ENCODE measurements around the gene CC2D1A.

CC2D1A gene

GRCh38 chr19:13876834-13877233 lies 29.2 kb upstream of the CC2D1A start, which contains the start of gene NANOS3:
NANOS3 (plus strand) TSS chr19:13877134; CDS start chr19:13877249, 115 bp downstream.
- Histone ChIP-seq H3K4me3 (ENCODE audit: insufficient read depth, low read depth, low read length, poor library complexity, severe bottlenecking) (no peak within 1 kb of the TSS), H3K9me3 (ENCODE audit: control insufficient read depth, low read length) (no peaks in the 10 kb centered on the region), H3K27me3 (replicated peaks; ENCODE audit: control insufficient read depth, insufficient read depth, low read length, poor library complexity, severe bottlenecking) (peaks cover 9% of the 10 kb centered on the region), H3K36me3 (ENCODE audit: control insufficient read depth, insufficient read depth, low read length) (no peaks in the 10 kb centered on the region), H3K27ac (ENCODE audit: insufficient read depth, low read length, poor library complexity, severe bottlenecking) (no peak within 1 kb of the TSS), H3K4me1 (ENCODE audit: control insufficient read depth, insufficient read depth, low read length, poor library complexity, severe bottlenecking) (peaks cover 24% of the 10 kb centered on the region)
- no peak for DNase-seq

DNA sequence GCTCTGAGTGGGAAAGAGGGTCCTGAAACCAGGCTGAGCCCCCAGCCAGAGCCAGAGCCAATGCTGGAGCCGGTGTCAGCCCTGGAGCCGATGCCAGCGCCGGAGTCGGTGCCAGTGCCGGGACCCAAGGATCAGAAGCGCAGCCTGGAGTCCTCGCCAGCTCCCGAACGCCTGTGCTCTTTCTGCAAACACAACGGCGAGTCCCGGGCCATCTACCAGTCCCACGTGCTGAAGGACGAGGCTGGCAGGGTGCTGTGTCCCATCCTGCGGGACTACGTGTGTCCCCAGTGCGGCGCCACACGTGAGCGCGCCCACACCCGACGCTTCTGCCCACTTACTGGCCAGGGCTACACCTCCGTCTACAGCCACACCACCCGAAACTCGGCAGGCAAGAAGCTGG lies 28.7 kb upstream of the CC2D1A start:
- DNase-seq: no peak
- Histone ChIP-seq H3K36me3 (ENCODE audit: control insufficient read depth, insufficient read depth, low read length) (no peaks in the 10 kb centered on the region), H3K4me1 (ENCODE audit: control insufficient read depth, insufficient read depth, low read length, poor library complexity, severe bottlenecking) (peaks cover 28% of the 10 kb centered on the region), H3K27ac (ENCODE audit: insufficient read depth, low read length, poor library complexity, severe bottlenecking) (no peak overlapping the region), H3K4me3 (ENCODE audit: insufficient read depth, low read depth, low read length, poor library complexity, severe bottlenecking) (no peak overlapping the region), H3K27me3 (replicated peaks; ENCODE audit: control insufficient read depth, insufficient read depth, low read length, poor library complexity, severe bottlenecking) (peaks cover 9% of the 10 kb centered on the region), H3K9me3 (ENCODE audit: control insufficient read depth, low read length) (no peaks in the 10 kb centered on the region)

DNA sequence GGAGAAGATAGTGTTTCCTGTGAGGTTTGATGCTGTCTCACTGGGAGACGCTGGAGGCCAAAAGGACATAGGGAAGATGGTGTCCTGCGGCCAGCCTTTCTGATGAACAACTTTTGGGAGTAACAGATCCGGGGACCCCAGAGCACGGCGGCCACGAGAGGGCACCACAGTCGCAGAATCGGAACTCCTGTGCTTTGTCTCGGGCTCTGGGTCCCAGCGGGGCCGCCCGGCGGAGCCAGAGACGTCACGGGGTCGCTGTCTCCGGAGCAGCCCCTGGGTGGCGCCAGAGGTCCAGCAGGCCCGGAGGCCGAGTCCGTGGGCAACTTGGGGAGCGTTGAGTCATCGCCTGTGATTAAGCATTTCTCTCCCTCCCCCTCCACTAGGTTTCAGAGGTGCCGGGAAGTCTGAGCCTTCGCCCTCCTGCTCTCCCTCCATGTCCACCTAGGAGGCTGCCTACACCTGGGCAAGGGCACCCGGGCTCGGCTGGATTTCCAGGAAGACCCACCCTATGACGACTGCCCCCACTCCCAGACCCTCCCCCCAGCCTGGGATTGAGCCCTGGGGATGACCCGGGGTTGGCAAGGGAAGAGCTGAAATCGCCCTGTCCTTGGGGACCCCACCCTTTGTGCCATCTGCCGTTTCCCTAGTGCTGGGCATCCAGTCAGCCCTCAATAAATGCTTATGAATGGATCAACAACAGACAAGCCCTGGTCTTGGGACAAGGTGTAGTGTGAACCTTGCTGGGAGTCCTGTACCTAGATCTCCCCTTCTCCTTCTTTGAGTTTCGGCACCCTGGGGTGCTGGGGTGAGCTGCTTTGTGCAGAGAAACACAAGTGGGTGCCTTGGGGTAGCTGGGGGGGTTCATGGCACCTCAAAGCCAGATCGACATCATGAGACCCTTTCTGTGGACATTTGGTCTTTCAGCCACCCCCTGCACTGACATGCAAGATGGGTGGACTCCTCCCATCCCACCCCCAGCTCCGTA lies 25.6 kb upstream of the CC2D1A start:
- H3K4me1 ChIP-seq (ENCODE audit: control insufficient read depth, insufficient read depth, low read length, poor library complexity, severe bottlenecking): peaks cover 32% of the 10 kb centered on the region
- peak overlapping the region; percentile 57 for H3K27ac ChIP-seq (ENCODE audit: insufficient read depth, low read length, poor library complexity, severe bottlenecking)
- H3K27me3 ChIP-seq (replicated peaks; ENCODE audit: control insufficient read depth, insufficient read depth, low read length, poor library complexity, severe bottlenecking): no peaks in the 10 kb centered on the region
- H3K9me3 ChIP-seq (ENCODE audit: control insufficient read depth, low read length): no peaks in the 10 kb centered on the region
- peak overlapping the region; percentile 41 for H3K4me3 ChIP-seq (ENCODE audit: insufficient read depth, low read depth, low read length, poor library complexity, severe bottlenecking)
- peak; percentile 95 to 96 (median 96) for DNase-seq
- no peaks in the 10 kb centered on the region for H3K36me3 ChIP-seq (ENCODE audit: control insufficient read depth, insufficient read depth, low read length)

DNA sequence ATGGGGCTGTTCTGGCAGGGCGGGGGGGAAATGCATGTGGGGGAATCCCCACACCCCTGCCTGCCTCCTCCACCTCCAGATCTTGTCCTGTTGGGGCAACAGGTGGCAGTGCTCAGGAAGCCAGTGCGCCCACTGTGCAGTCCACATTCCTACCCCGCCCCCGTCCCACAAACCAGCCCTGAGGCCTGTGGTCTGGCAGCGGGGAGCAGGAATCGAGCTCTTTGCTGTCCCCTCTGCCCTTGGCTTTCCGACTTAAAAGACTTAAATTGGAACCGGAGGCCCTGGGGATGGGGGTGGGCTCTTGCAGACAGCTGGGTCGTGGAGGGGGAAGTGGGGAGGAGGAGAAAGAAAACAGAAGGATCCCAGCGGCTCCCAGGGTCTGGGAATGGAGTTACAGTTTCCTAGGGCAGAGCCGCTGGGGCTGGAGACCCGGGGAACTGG lies 24.7 kb upstream of the CC2D1A start:
- peak in 1 of 3 donors; percentile 33 for DNase-seq
- peak overlapping the region; percentile 6 for H3K4me3 ChIP-seq (ENCODE audit: insufficient read depth, low read depth, low read length, poor library complexity, severe bottlenecking)

GRCh38 chr19:13881692-13882418 lies 24.1 kb upstream of the CC2D1A start:
- peak overlapping the region; percentile 26 for H3K4me3 ChIP-seq (ENCODE audit: insufficient read depth, low read depth, low read length, poor library complexity, severe bottlenecking)
- H3K36me3 ChIP-seq (ENCODE audit: control insufficient read depth, insufficient read depth, low read length): no peaks in the 10 kb centered on the region
- no peaks in the 10 kb centered on the region for H3K9me3 ChIP-seq (ENCODE audit: control insufficient read depth, low read length)
- peak overlapping the region; percentile 57 for H3K27ac ChIP-seq (ENCODE audit: insufficient read depth, low read length, poor library complexity, severe bottlenecking)
- no peaks in the 10 kb centered on the region for H3K27me3 ChIP-seq (replicated peaks; ENCODE audit: control insufficient read depth, insufficient read depth, low read length, poor library complexity, severe bottlenecking)
- H3K4me1 ChIP-seq (ENCODE audit: control insufficient read depth, insufficient read depth, low read length, poor library complexity, severe bottlenecking): peaks cover 32% of the 10 kb centered on the region
- peak in 2 of 3 donors; percentile 33 to 38 for DNase-seq

More for the DNA sequence above, 24.7 kb upstream of the CC2D1A start:
- Histone ChIP-seq H3K27ac (ENCODE audit: insufficient read depth, low read length, poor library complexity, severe bottlenecking) (peak overlapping the region; percentile 57), H3K9me3 (ENCODE audit: control insufficient read depth, low read length) (no peaks in the 10 kb centered on the region), H3K27me3 (replicated peaks; ENCODE audit: control insufficient read depth, insufficient read depth, low read length, poor library complexity, severe bottlenecking) (no peaks in the 10 kb centered on the region), H3K4me1 (ENCODE audit: control insufficient read depth, insufficient read depth, low read length, poor library complexity, severe bottlenecking) (peaks cover 32% of the 10 kb centered on the region), H3K36me3 (ENCODE audit: control insufficient read depth, insufficient read depth, low read length) (no peaks in the 10 kb centered on the region)

- no peaks in the 10 kb centered on the region for H3K27me3 ChIP-seq (replicated peaks; ENCODE audit: control insufficient read depth, insufficient read depth, low read length, poor library complexity, severe bottlenecking)
- H3K36me3 ChIP-seq (ENCODE audit: control insufficient read depth, insufficient read depth, low read length): no peaks in the 10 kb centered on the region
- H3K4me3 ChIP-seq (ENCODE audit: insufficient read depth, low read depth, low read length, poor library complexity, severe bottlenecking): peak overlapping the region; percentile 26
- H3K27ac ChIP-seq (ENCODE audit: insufficient read depth, low read length, poor library complexity, severe bottlenecking): peak overlapping the region; percentile 57
- peaks cover 32% of the 10 kb centered on the region for H3K4me1 ChIP-seq (ENCODE audit: control insufficient read depth, insufficient read depth, low read length, poor library complexity, severe bottlenecking)
- DNase-seq: no peak
- no peaks in the 10 kb centered on the region for H3K9me3 ChIP-seq (ENCODE audit: control insufficient read depth, low read length)
Measured at GRCh38 chr19:13882419-13882795, 23.6 kb upstream of the CC2D1A start.

DNA sequence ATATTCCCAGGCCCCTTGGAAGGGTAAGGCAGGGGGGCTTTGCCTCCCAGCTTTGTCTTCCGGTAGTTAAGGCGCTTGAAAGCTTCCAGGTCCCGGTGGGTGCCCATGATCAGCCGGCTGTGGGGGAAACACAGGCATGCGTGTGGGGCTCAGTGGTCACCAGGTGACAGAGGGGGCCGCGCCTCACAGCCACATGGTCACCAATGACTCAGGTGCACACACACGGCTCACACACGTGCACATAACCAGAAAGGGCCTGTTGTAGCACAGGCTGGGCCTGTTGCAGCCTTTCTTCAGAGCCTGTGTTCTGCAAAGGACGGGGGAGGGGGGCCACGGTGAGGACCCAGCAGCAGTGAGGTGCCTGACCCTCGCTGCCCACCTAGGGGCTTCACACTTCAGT lies 23.2 kb upstream of the CC2D1A start:
- no peak for DNase-seq
- no peaks in the 10 kb centered on the region for H3K9me3 ChIP-seq (ENCODE audit: control insufficient read depth, low read length)
- peak overlapping the region; percentile 57 for H3K27ac ChIP-seq (ENCODE audit: insufficient read depth, low read length, poor library complexity, severe bottlenecking)
- H3K36me3 ChIP-seq (ENCODE audit: control insufficient read depth, insufficient read depth, low read length): no peaks in the 10 kb centered on the region
- H3K4me3 ChIP-seq (ENCODE audit: insufficient read depth, low read depth, low read length, poor library complexity, severe bottlenecking): no peak overlapping the region
- no peaks in the 10 kb centered on the region for H3K27me3 ChIP-seq (replicated peaks; ENCODE audit: control insufficient read depth, insufficient read depth, low read length, poor library complexity, severe bottlenecking)
- H3K4me1 ChIP-seq (ENCODE audit: control insufficient read depth, insufficient read depth, low read length, poor library complexity, severe bottlenecking): peaks cover 32% of the 10 kb centered on the region

- Histone ChIP-seq H3K4me3 (ENCODE audit: insufficient read depth, low read depth, low read length, poor library complexity, severe bottlenecking) (no peak overlapping the region), H3K9me3 (ENCODE audit: control insufficient read depth, low read length) (no peaks in the 10 kb centered on the region), H3K27ac (ENCODE audit: insufficient read depth, low read length, poor library complexity, severe bottlenecking) (no peak overlapping the region), H3K27me3 (replicated peaks; ENCODE audit: control insufficient read depth, insufficient read depth, low read length, poor library complexity, severe bottlenecking) (no peaks in the 10 kb centered on the region), H3K36me3 (ENCODE audit: control insufficient read depth, insufficient read depth, low read length) (no peaks in the 10 kb centered on the region), H3K4me1 (ENCODE audit: control insufficient read depth, insufficient read depth, low read length, poor library complexity, severe bottlenecking) (peaks cover 32% of the 10 kb centered on the region)
- DNase-seq: no peak
Measured at GRCh38 chr19:13883516-13884064, 22.4 kb upstream of the CC2D1A start.

DNA sequence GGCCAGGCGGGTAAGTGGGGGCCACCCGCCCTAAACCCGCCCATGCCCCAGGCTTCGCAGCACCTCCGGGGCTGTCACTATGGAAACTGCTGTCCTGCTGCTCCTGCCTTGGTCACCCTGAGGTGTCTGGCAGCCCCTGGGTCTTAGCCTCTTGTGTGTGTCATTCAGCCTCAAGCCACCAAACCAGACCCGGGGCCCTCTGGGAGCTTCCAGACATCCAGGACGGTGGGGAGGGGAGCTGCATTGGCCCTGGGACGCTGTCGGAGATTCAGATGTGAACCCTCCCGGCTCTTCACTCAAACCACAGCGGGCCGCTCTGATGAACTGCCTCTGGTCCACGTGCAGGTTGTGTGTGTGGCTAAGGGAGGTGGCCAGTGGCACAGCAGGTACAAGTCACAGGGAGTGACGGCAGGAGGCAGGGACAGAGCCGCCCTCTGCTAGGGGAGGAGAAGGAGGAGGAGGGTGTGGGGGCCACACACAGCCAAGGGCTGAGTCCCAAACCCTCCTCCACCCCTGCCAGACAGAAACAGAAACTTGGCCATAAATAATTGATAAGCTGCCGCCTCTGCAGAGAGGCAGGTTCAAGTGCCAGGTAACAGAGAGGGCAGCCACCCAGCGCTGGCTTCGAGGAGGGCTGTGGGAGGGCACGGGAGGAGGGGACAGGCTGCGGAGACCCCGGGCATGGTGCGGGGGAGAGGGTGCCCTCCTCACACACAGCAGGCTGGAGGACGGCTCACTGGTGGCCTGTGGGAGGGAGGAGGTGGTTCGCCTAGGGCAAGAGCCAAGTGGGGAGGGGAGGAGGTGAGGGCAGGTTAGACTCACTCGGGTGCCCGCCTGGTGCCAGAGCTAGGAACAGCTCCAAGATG lies 21.0 kb upstream of the CC2D1A start:
- Histone ChIP-seq H3K36me3 (ENCODE audit: control insufficient read depth, insufficient read depth, low read length) (no peaks in the 10 kb centered on the region), H3K4me1 (ENCODE audit: control insufficient read depth, insufficient read depth, low read length, poor library complexity, severe bottlenecking) (peaks cover 32% of the 10 kb centered on the region), H3K9me3 (ENCODE audit: control insufficient read depth, low read length) (no peaks in the 10 kb centered on the region), H3K4me3 (ENCODE audit: insufficient read depth, low read depth, low read length, poor library complexity, severe bottlenecking) (no peak overlapping the region), H3K27me3 (replicated peaks; ENCODE audit: control insufficient read depth, insufficient read depth, low read length, poor library complexity, severe bottlenecking) (no peaks in the 10 kb centered on the region), H3K27ac (ENCODE audit: insufficient read depth, low read length, poor library complexity, severe bottlenecking) (no peak overlapping the region)
- DNase-seq: no peak

All from effector memory CD4-positive, alpha-beta T cell (primary cell).